Trophoblast cell (in vitro differentiated cells and primary cell): Measurements from ENCODE around the gene ARPC1B.

Experiments
- DNase-seq, 2 donors: peaks; one replicate each; pipeline ENCODE4 v3.0.0-alpha.2; 2016
- H2AFZ ChIP-seq: 2 replicates; pipeline ENCODE4 v1.6.1; 2013; ENCODE audit warnings: low read length, moderate library complexity, mild to moderate bottlenecking; ENCODE audit not compliant: insufficient read depth, poor library complexity
- H2AK5ac ChIP-seq: 2 replicates; pipeline ENCODE4 v1.6.1; 2013; ENCODE audit warnings: mild to moderate bottlenecking, low read length
- H2BK120ac ChIP-seq: 2 replicates; pipeline ENCODE4 v1.6.1; 2013; ENCODE audit warnings: low read length, mild to moderate bottlenecking, moderate library complexity; ENCODE audit not compliant: insufficient read depth, poor library complexity
- H2BK12ac ChIP-seq: 2 replicates; pipeline ENCODE4 v1.6.1; 2013; ENCODE audit warnings: mild to moderate bottlenecking, low read length, moderate library complexity
- H2BK5ac ChIP-seq: 2 replicates; pipeline ENCODE4 v1.6.1; 2013; ENCODE audit warnings: low read length, low read depth, moderate library complexity, mild to moderate bottlenecking; ENCODE audit not compliant: poor library complexity
- H3K14ac ChIP-seq: 2 replicates; pipeline ENCODE4 v1.6.1; 2013; ENCODE audit warnings: mild to moderate bottlenecking, low read length
- H3K18ac ChIP-seq: 2 replicates; pipeline ENCODE4 v1.6.1; 2013; ENCODE audit warnings: mild to moderate bottlenecking, low read length
- H3K23ac ChIP-seq: 2 replicates; pipeline ENCODE4 v1.6.1; 2013; ENCODE audit warnings: low read length
- H3K27ac ChIP-seq: 2 replicates; pipeline ENCODE4 v1.5.1; 2013; ENCODE audit warnings: low read depth, mild to moderate bottlenecking, inconsistent platforms, low read length, moderate library complexity
- H3K27me3 ChIP-seq: 2 replicates; pipeline ENCODE4 v1.6.1; 2013; ENCODE audit warnings: inconsistent platforms, mild to moderate bottlenecking, low read length, moderate library complexity; ENCODE audit not compliant: insufficient read depth
- H3K36me3 ChIP-seq, 2 experiments: 1 replicate in 1 of 2; 2 replicates in 1 of 2; pipeline ENCODE4 v1.6.1; 2013; ENCODE audit warnings: low read length in 2 of 2, mild to moderate bottlenecking in 2 of 2, moderate library complexity in 1 of 2; ENCODE audit not compliant: insufficient read depth in 2 of 2, control insufficient read depth in 1 of 2
- H3K4ac ChIP-seq: 2 replicates; pipeline ENCODE4 v1.6.1; 2013; ENCODE audit warnings: low read depth, mild to moderate bottlenecking, low read length, moderate library complexity
- H3K4me1 ChIP-seq, 2 experiments: 1 replicate in 1 of 2; 2 replicates in 1 of 2; pipeline ENCODE4 v1.6.1; 2013; ENCODE audit warnings: low read length in 2 of 2, mild to moderate bottlenecking in 2 of 2, moderate library complexity in 1 of 2; ENCODE audit not compliant: insufficient read depth in 2 of 2, control insufficient read depth in 1 of 2
- H3K4me2 ChIP-seq: 2 replicates; pipeline ENCODE4 v1.6.1; 2013; ENCODE audit warnings: inconsistent platforms, mild to moderate bottlenecking, low read length, moderate library complexity
- H3K4me3 ChIP-seq: 2 replicates; pipeline ENCODE4 v1.5.1; 2013; ENCODE audit warnings: mild to moderate bottlenecking, low read depth, low read length, inconsistent platforms
- H3K79me1 ChIP-seq: one replicate; pipeline ENCODE4 v1.6.1; 2013; ENCODE audit warnings: low read length
- H3K79me2 ChIP-seq: 2 replicates; pipeline ENCODE4 v1.6.1; 2013; ENCODE audit warnings: low read length, mild to moderate bottlenecking; ENCODE audit not compliant: control insufficient read depth, insufficient read depth, poor library complexity
- H3K9ac ChIP-seq: 2 replicates; pipeline ENCODE4 v1.6.1; 2013; ENCODE audit warnings: mild to moderate bottlenecking, low read length
- H3K9me3 ChIP-seq: 2 replicates; pipeline ENCODE4 v1.6.1; 2013; ENCODE audit warnings: low read depth, mild to moderate bottlenecking, control low read depth, inconsistent platforms, low read length; ENCODE audit not compliant: insufficient read depth
- H4K12ac ChIP-seq: 2 replicates; pipeline ENCODE4 v1.6.1; 2013; ENCODE audit warnings: low read depth, mild to moderate bottlenecking, low read length, moderate library complexity
- H4K8ac ChIP-seq: 2 replicates; pipeline ENCODE4 v1.6.1; 2013; ENCODE audit warnings: low read depth, mild to moderate bottlenecking, low read length, moderate library complexity
- H4K91ac ChIP-seq: one replicate; pipeline ENCODE4 v1.6.1; 2013; ENCODE audit warnings: low read depth, mild to moderate bottlenecking, low read length, moderate library complexity
- WGBS: extraction: QIAGEN DNeasy Blood & Tissue Kit; methylation state at CpG from one replicate; pipeline ENCODE4 v1.1.7; 2013; ENCODE audit warnings: missing lambda C conversion rate; ENCODE audit not compliant: insufficient read length, insufficient coverage; ENCODE audit errors: extremely low coverage; 5-methylcytosine and 5-hydroxymethylcytosine counted together

The ARPC1B gene

GRCh38 chr7:99387912-99388311 lies 13.4 kb downstream of the ARPC1B start:
- no peak overlapping the region for H4K91ac ChIP-seq
- H2AFZ ChIP-seq: no peak overlapping the region
- no peak overlapping the region for H3K9ac ChIP-seq
- H3K23ac ChIP-seq: no peak overlapping the region
- no peak overlapping the region for H2BK12ac ChIP-seq
- H2BK5ac ChIP-seq: no peak overlapping the region
- H3K4me3 ChIP-seq: no peak overlapping the region
- no peak overlapping the region for H4K12ac ChIP-seq
- no peak overlapping the region for H4K8ac ChIP-seq
- H3K14ac ChIP-seq: no peak overlapping the region
- peaks cover 2% of the 10 kb centered on the region for H3K9me3 ChIP-seq
- no peak overlapping the region for H3K18ac ChIP-seq
- peaks cover 62 to 65% of the 10 kb centered on the region in 2 experiments for H3K36me3 ChIP-seq
- no peaks in the 10 kb centered on the region for H3K27me3 ChIP-seq
- H3K79me1 ChIP-seq: no peaks in the 10 kb centered on the region
- H2BK120ac ChIP-seq: no peak overlapping the region
- peaks cover 5 to 7% of the 10 kb centered on the region in 2 experiments for H3K4me1 ChIP-seq
- WGBS: no CpG with 5 or more reads among the region's 20 CpGs
- H2AK5ac ChIP-seq: no peak overlapping the region
- no peaks in the 10 kb centered on the region for H3K79me2 ChIP-seq
- H3K27ac ChIP-seq: no peak overlapping the region
- H3K4me2 ChIP-seq: no peak overlapping the region
- DNase-seq: no peak
- no peak overlapping the region for H3K4ac ChIP-seq

GRCh38 chr7:99389772-99390171 lies 15.2 kb downstream of the ARPC1B start:
- no CpG with 5 or more reads among the region's 13 CpGs for WGBS

GRCh38 chr7:99390941-99391602 lies 16.5 kb downstream of the ARPC1B start:
- Histone ChIP-seq H4K12ac (no peak overlapping the region), H3K18ac (no peak overlapping the region), H3K27me3 (no peaks in the 10 kb centered on the region), H3K79me2 (no peaks in the 10 kb centered on the region), H3K36me3 (peaks cover 72 to 77% of the 10 kb centered on the region in 2 experiments), H2BK12ac (no peak overlapping the region), H2AK5ac (no peak overlapping the region), H3K4me2 (no peak overlapping the region), H3K9me3 (peaks cover 2% of the 10 kb centered on the region), H2BK120ac (no peak overlapping the region), H2BK5ac (no peak overlapping the region), H2AFZ (no peak overlapping the region), H3K4me3 (no peak overlapping the region), H3K27ac (no peak overlapping the region), H4K8ac (no peak overlapping the region), H3K79me1 (peaks cover 3% of the 10 kb centered on the region), H3K4me1 (peaks cover 5 to 13% of the 10 kb centered on the region in 2 experiments), H3K14ac (no peak overlapping the region), H3K23ac (no peak overlapping the region), H3K4ac (no peak overlapping the region), H3K9ac (no peak overlapping the region), H4K91ac (no peak overlapping the region)
- no peak for DNase-seq
- WGBS: no CpG with 5 or more reads among the region's 23 CpGs

More at GRCh38 chr7:99389772-99390171, 15.2 kb downstream of the ARPC1B start:
- Histone ChIP-seq H3K4me3 (no peak overlapping the region), H3K9ac (no peak overlapping the region), H3K23ac (no peak overlapping the region), H3K4me2 (no peak overlapping the region), H3K27ac (no peak overlapping the region), H2AK5ac (no peak overlapping the region), H2BK12ac (no peak overlapping the region), H2AFZ (no peak overlapping the region), H3K79me2 (no peaks in the 10 kb centered on the region), H3K4me1 (peaks cover 5 to 13% of the 10 kb centered on the region in 2 experiments), H3K36me3 (peaks cover 66 to 71% of the 10 kb centered on the region in 2 experiments), H3K4ac (no peak overlapping the region), H3K18ac (no peak overlapping the region), H2BK120ac (no peak overlapping the region), H2BK5ac (no peak overlapping the region), H3K14ac (no peak overlapping the region), H3K79me1 (peaks cover 3% of the 10 kb centered on the region), H4K8ac (no peak overlapping the region), H3K27me3 (no peaks in the 10 kb centered on the region), H4K12ac (no peak overlapping the region), H4K91ac (no peak overlapping the region), H3K9me3 (peaks cover 2% of the 10 kb centered on the region)
- no peak for DNase-seq

- H3K4me1 ChIP-seq: peaks cover 5 to 13% of the 10 kb centered on the region in 2 experiments
- no peak overlapping the region for H3K14ac ChIP-seq
- H2AK5ac ChIP-seq: no peak overlapping the region
- H2BK5ac ChIP-seq: no peak overlapping the region
- no peaks in the 10 kb centered on the region for H3K9me3 ChIP-seq
- H3K36me3 ChIP-seq: peaks cover 71 to 75% of the 10 kb centered on the region in 2 experiments
- no peak overlapping the region for H4K8ac ChIP-seq
- no peak overlapping the region for H2AFZ ChIP-seq
- H2BK12ac ChIP-seq: no peak overlapping the region
- H2BK120ac ChIP-seq: no peak overlapping the region
- no peak overlapping the region for H4K91ac ChIP-seq
- no peak overlapping the region for H3K23ac ChIP-seq
- no peak overlapping the region for H4K12ac ChIP-seq
- H3K27ac ChIP-seq: no peak overlapping the region
- no peak overlapping the region for H3K9ac ChIP-seq
- H3K4ac ChIP-seq: no peak overlapping the region
- no peak for DNase-seq
- no peak overlapping the region for H3K18ac ChIP-seq
- no peaks in the 10 kb centered on the region for H3K27me3 ChIP-seq
- WGBS: no CpG with 5 or more reads among the region's 8 CpGs
- H3K4me2 ChIP-seq: peak overlapping the region; percentile 62
- no peaks in the 10 kb centered on the region for H3K79me2 ChIP-seq
- H3K4me3 ChIP-seq: no peak overlapping the region
- peaks cover 3% of the 10 kb centered on the region for H3K79me1 ChIP-seq
Observed at GRCh38 chr7:99392046-99392445, 17.5 kb downstream of the ARPC1B start.
